GM18951 (cell line): Measurements from ENCODE around the gene HAPLN1.

Source experiments
- POLR2A ChIP-seq: IDR thresholded peaks from 4 replicates; pipeline ENCODE4 v1.6.1; 2011; ENCODE audit warnings: mild to moderate bottlenecking; ENCODE audit not compliant: insufficient read length, insufficient read depth; ENCODE audit errors: extremely low read depth
- in situ Hi-C: fragments of 300-500 bp; cut with MboI; formaldehyde crosslinking; loops from one replicate; pipeline ENCODE4 v1.12.0; 2022; ENCODE audit warnings: low sequenced_read_pairs, mixed read lengths, inconsistent platforms; ENCODE audit not compliant: unreplicated experiment

HAPLN1 gene

GRCh38 chr5:83726912-83727311, 6.3 kb upstream of the HAPLN1 start:
- no peak for TF ChIP-seq POLR2A
- in situ Hi-C loops: no loop called here

GRCh38 chr5:83724935-83725334, 4.3 kb upstream of the HAPLN1 start:
- in situ Hi-C loops: no loop called here
- TF ChIP-seq POLR2A: no peak

GRCh38 chr5:83724001-83724400, 3.3 kb upstream of the HAPLN1 start:
- no peak for TF ChIP-seq POLR2A
- in situ Hi-C loops: no loop called here

- in situ Hi-C loops: no loop called here
- no peak for TF ChIP-seq POLR2A
Measured at GRCh38 chr5:83723031-83723430, 2.4 kb upstream of the HAPLN1 start.

GRCh38 chr5:83721953-83722901, 1.6 kb upstream of the HAPLN1 start:
- in situ Hi-C loops: no loop called here
- TF ChIP-seq POLR2A: no peak

GRCh38 chr5:83718936-83719495, 1.6 kb downstream of the HAPLN1 start:
- in situ Hi-C loops: no loop called here
- no peak for TF ChIP-seq POLR2A

GRCh38 chr5:83718195-83718825, 2.3 kb downstream of the HAPLN1 start:
- no peak for TF ChIP-seq POLR2A
- in situ Hi-C loops: no loop called here

- in situ Hi-C loops: no loop called here
- TF ChIP-seq POLR2A: no peak
Measured at GRCh38 chr5:83715236-83716065, 5.2 kb downstream of the HAPLN1 start.

- TF ChIP-seq POLR2A: no peak
- in situ Hi-C loops: no loop called here
Measured at GRCh38 chr5:83714810-83715209, 5.8 kb downstream of the HAPLN1 start.

GRCh38 chr5:83711982-83712601, 8.6 kb downstream of the HAPLN1 start:
- no peak for TF ChIP-seq POLR2A
- in situ Hi-C loops: no loop called here

GRCh38 chr5:83709973-83710372, 10.7 kb downstream of the HAPLN1 start:
- in situ Hi-C loops: no loop called here
- no peak for TF ChIP-seq POLR2A

- in situ Hi-C loops: no loop called here
- no peak for TF ChIP-seq POLR2A
Measured at GRCh38 chr5:83708170-83708569, 12.5 kb downstream of the HAPLN1 start.
